Measurements from ENCODE around the gene LRP1B.

DNA sequence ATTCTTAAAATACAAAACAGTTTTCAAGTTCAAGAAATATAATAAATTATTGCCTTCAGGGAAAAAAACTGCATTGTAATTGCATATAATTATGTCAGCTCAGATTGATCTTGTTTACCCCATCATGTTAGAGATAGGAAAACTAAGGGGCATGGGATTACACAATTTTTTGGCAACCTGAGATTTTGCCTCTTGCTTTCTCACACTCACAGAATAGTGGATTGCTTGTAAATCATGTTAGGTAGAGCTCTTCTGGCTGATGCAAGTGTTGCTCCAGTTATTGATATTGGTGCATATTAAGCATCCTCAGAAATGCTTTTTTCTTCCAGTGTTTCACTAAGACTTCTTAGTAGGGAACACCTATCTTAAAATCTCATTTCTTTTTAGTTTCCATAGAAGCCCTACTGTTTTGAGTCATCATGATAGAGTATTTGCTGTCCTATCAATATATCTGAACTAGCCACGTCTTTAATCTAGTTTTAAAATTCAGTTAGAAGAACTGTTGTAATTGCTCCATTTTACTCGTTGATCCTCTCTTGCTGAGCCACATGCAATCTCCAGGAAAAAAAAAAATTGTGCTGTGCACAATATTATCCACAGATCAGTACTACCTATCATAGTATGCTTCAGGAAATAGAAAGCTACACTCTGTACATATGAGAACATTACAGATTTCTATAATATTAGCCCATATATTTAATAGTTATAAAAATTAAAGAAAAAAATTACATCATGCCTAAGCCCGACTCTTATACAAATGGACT is 393.1 kb downstream of the LRP1B start:
- TF ChIP-seq, protein P1, sequence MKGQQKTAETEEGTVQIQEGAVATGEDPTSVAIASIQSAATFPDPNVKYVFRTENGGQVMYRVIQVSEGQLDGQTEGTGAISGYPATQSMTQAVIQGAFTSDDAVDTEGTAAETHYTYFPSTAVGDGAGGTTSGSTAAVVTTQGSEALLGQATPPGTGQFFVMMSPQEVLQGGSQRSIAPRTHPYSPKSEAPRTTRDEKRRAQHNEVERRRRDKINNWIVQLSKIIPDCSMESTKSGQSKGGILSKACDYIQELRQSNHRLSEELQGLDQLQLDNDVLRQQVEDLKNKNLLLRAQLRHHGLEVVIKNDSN (IDR thresholded peaks at IDR 0.05): no peak
- no peak for TF ChIP-seq RAD21 (IDR thresholded peaks at IDR 0.05; ENCODE audit: low read depth)
- no peak for TF ChIP-seq YY1 (IDR thresholded peaks at IDR 0.05; ENCODE audit: low read depth)
- TF ChIP-seq, protein P2, sequence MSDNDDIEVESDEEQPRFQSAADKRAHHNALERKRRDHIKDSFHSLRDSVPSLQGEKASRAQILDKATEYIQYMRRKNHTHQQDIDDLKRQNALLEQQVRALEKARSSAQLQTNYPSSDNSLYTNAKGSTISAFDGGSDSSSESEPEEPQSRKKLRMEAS (IDR thresholded peaks at IDR 0.05): no peak
- TF ChIP-seq, protein P3, sequence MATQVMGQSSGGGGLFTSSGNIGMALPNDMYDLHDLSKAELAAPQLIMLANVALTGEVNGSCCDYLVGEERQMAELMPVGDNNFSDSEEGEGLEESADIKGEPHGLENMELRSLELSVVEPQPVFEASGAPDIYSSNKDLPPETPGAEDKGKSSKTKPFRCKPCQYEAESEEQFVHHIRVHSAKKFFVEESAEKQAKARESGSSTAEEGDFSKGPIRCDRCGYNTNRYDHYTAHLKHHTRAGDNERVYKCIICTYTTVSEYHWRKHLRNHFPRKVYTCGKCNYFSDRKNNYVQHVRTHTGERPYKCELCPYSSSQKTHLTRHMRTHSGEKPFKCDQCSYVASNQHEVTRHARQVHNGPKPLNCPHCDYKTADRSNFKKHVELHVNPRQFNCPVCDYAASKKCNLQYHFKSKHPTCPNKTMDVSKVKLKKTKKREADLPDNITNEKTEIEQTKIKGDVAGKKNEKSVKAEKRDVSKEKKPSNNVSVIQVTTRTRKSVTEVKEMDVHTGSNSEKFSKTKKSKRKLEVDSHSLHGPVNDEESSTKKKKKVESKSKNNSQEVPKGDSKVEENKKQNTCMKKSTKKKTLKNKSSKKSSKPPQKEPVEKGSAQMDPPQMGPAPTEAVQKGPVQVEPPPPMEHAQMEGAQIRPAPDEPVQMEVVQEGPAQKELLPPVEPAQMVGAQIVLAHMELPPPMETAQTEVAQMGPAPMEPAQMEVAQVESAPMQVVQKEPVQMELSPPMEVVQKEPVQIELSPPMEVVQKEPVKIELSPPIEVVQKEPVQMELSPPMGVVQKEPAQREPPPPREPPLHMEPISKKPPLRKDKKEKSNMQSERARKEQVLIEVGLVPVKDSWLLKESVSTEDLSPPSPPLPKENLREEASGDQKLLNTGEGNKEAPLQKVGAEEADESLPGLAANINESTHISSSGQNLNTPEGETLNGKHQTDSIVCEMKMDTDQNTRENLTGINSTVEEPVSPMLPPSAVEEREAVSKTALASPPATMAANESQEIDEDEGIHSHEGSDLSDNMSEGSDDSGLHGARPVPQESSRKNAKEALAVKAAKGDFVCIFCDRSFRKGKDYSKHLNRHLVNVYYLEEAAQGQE (IDR thresholded peaks at IDR 0.05; ENCODE audit: low read depth): no peak
- no peak for TF ChIP-seq EP300 (IDR thresholded peaks at IDR 0.05; ENCODE audit: borderline replicate concordance)
- TF ChIP-seq FOXM1 (IDR thresholded peaks at IDR 0.05; ENCODE audit: borderline replicate concordance, low read depth): no peak
- TF ChIP-seq TEAD4 (IDR thresholded peaks at IDR 0.05): no peak
- TF ChIP-seq TAF1 (IDR thresholded peaks at IDR 0.05; ENCODE audit: low read depth): no peak
- TF ChIP-seq EGR1 (IDR thresholded peaks at IDR 0.05): no peak
- TF ChIP-seq CEBPB (IDR thresholded peaks at IDR 0.05): no peak
- TF ChIP-seq TCF12 (IDR thresholded peaks at IDR 0.05; ENCODE audit: low read depth): no peak

Measured in Ishikawa (cell line).